Measurements from ENCODE around the gene GALNT18.

The GALNT18 gene

DNA sequence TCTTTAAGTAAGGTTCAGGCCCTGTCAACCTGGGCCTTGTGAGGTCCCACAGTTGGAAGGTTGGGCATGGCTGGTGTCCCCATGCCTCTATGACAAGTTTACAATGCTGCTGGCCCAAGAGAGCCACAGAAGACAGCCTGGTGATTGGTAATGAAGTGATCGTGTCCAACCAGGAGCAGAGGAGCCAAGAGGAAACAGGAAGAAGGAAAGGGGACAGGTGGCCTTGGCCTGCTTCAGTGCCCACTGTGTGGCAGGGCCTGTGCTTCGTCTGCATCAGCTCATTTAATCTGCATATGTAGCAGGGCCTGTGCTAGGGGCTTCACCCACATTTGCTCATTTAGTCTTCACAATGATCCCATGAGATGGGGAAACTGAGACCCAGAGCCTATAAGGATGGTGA lies 226.7 kb downstream of the GALNT18 start:
- Histone ChIP-seq H2BK5ac (ENCODE audit: low read length) (no peak overlapping the region), H3K4ac (ENCODE audit: low read length) (no peak overlapping the region), H2BK12ac (ENCODE audit: low read length) (no peak overlapping the region), H3K4me1 (ENCODE audit: control insufficient read depth in 2 of 2, insufficient read depth in 1 of 2, low read depth in 1 of 2, low read length in 2 of 2) (peaks cover 0 to 1% of the 10 kb centered on the region in 2 donors), H3K23ac (ENCODE audit: low read depth, low read length, poor library complexity) (no peak overlapping the region), H3K4me3 (ENCODE audit: low read length in 2 of 2) (no peak overlapping the region), H2AK5ac (ENCODE audit: low read depth, low read length) (no peak overlapping the region), H2BK120ac (ENCODE audit: low read depth, low read length) (no peak overlapping the region), H2BK15ac (ENCODE audit: low read length) (no peak overlapping the region), H4K91ac (ENCODE audit: low read depth, low read length, poor library complexity) (no peak overlapping the region), H3K27ac (replicated peaks; ENCODE audit: low read length) (no peak overlapping the region), H3K14ac (ENCODE audit: low read length) (no peak overlapping the region), H3K9ac (ENCODE audit: low read depth, low read length, poor library complexity) (no peak overlapping the region), H3K4me2 (ENCODE audit: insufficient read depth, low read length, poor library complexity, severe bottlenecking) (no peak overlapping the region), H3K27me3 (ENCODE audit: control insufficient read depth in 3 of 3, insufficient read depth in 3 of 3, low read depth in 1 of 3, low read length in 3 of 3) (no peaks in the 10 kb centered on the region), H3K36me3 (replicated peaks in 1 of 2; ENCODE audit: control insufficient read depth in 2 of 2, insufficient read depth in 2 of 2, low read length in 2 of 2) (no peaks in the 10 kb centered on the region), H3K79me1 (ENCODE audit: low read depth, low read length) (no peaks in the 10 kb centered on the region), H2AFZ (ENCODE audit: low read length) (no peak overlapping the region), H4K8ac (ENCODE audit: low read depth, low read length) (no peak overlapping the region), H3K9me3 (replicated peaks in 1 of 2; ENCODE audit: control insufficient read depth in 2 of 2, insufficient read depth in 1 of 2, low read depth in 1 of 2, low read length in 2 of 2) (no peaks in the 10 kb centered on the region), H3K18ac (ENCODE audit: low read length) (no peak overlapping the region)
- WGBS, 2 donors (ENCODE audit: extremely low coverage in 2 of 2, insufficient read length in 2 of 2, insufficient replicate concordance in 1 of 2), result no CpG with 5 or more reads among the region's 2 CpGs
- no peak for DNase-seq (ENCODE audit: low spot score)

DNA sequence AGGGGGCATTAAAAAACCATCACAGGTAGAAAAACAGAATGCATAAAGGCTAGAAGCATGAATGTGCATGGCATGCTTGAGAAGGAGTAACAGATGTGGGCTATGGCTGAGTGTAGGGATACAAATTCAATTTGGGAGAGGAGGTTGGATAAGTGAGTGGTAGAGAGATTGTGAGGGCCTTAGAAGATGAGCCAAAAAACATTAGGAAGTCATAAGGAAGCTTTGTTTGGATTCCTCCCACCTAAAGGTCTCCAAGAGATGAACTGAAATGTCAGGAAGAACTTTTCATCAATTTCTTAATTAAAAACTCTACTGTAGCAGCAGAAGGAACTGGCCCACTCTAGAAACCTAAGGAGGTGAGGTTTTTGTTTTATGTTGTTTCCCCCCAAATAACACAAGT lies 227.6 kb downstream of the GALNT18 start:
- H3K79me1 ChIP-seq (ENCODE audit: low read depth, low read length), result no peaks in the 10 kb centered on the region
- H2AFZ ChIP-seq (ENCODE audit: low read length), result no peak overlapping the region
- H3K9me3 ChIP-seq (replicated peaks in 1 of 2; ENCODE audit: control insufficient read depth in 2 of 2, insufficient read depth in 1 of 2, low read depth in 1 of 2, low read length in 2 of 2), result no peaks in the 10 kb centered on the region
- no peak overlapping the region for H3K9ac ChIP-seq (ENCODE audit: low read depth, low read length, poor library complexity)
- no peak overlapping the region for H2BK15ac ChIP-seq (ENCODE audit: low read length)
- H3K27ac ChIP-seq (replicated peaks; ENCODE audit: low read length), result no peak overlapping the region
- H3K4me2 ChIP-seq (ENCODE audit: insufficient read depth, low read length, poor library complexity, severe bottlenecking), result no peak overlapping the region
- H3K4me1 ChIP-seq (ENCODE audit: control insufficient read depth in 2 of 2, insufficient read depth in 1 of 2, low read depth in 1 of 2, low read length in 2 of 2), result peaks cover 0 to 1% of the 10 kb centered on the region in 2 donors
- H3K14ac ChIP-seq (ENCODE audit: low read length), result no peak overlapping the region
- no peak overlapping the region for H4K8ac ChIP-seq (ENCODE audit: low read depth, low read length)
- no peak overlapping the region for H2BK12ac ChIP-seq (ENCODE audit: low read length)
- H2AK5ac ChIP-seq (ENCODE audit: low read depth, low read length), result no peak overlapping the region
- no peak overlapping the region for H3K18ac ChIP-seq (ENCODE audit: low read length)
- no peak overlapping the region for H3K4ac ChIP-seq (ENCODE audit: low read length)
- H2BK120ac ChIP-seq (ENCODE audit: low read depth, low read length), result no peak overlapping the region
- no peak overlapping the region for H4K91ac ChIP-seq (ENCODE audit: low read depth, low read length, poor library complexity)
- H3K4me3 ChIP-seq (ENCODE audit: low read length in 2 of 2), result no peak overlapping the region
- H3K23ac ChIP-seq (ENCODE audit: low read depth, low read length, poor library complexity), result no peak overlapping the region
- H3K27me3 ChIP-seq (ENCODE audit: control insufficient read depth in 3 of 3, insufficient read depth in 3 of 3, low read depth in 1 of 3, low read length in 3 of 3), result no peaks in the 10 kb centered on the region
- no peak overlapping the region for H2BK5ac ChIP-seq (ENCODE audit: low read length)
- no peaks in the 10 kb centered on the region for H3K36me3 ChIP-seq (replicated peaks in 1 of 2; ENCODE audit: control insufficient read depth in 2 of 2, insufficient read depth in 2 of 2, low read length in 2 of 2)
- no peak for DNase-seq (ENCODE audit: low spot score)

DNA sequence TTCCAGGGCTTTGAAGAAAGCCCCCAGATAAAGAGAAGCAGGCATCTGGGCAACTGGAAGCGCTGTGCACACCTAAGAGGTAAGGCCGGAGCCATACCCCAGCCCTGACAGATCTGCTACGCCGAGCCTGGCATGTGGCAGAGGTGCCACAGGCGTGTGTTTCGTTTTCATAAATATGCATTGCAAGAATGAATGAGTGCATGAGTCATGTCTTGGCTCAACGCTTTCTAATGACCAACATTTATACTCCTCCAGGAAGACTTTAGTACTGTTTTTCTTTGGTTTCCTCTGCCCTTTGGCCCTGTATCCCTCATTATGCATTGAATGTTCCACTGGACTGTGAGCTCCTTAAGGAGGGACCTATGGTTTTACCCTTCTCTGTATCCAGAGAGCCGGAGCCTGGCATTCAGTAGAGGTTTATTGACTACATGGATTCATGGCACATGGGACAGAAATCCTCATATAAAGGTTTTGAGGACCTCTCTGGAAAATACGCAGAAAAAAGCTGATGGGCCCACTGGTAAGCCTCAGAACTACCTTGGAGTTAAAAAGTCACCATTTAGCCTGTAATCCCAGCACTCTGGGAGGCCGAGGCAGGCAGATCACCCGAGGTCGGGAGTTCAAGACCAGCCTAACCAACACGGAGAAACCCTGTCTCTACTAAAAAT lies 229.9 kb downstream of the GALNT18 start:
- no peak overlapping the region for H4K91ac ChIP-seq (ENCODE audit: low read depth, low read length, poor library complexity)
- H3K36me3 ChIP-seq (replicated peaks in 1 of 2; ENCODE audit: control insufficient read depth in 2 of 2, insufficient read depth in 2 of 2, low read length in 2 of 2), result no peaks in the 10 kb centered on the region
- WGBS, 2 donors (ENCODE audit: extremely low coverage in 2 of 2, insufficient read length in 2 of 2, insufficient replicate concordance in 1 of 2), result no CpG with 5 or more reads among the region's 13 CpGs
- H3K9me3 ChIP-seq (replicated peaks in 1 of 2; ENCODE audit: control insufficient read depth in 2 of 2, insufficient read depth in 1 of 2, low read depth in 1 of 2, low read length in 2 of 2), result no peaks in the 10 kb centered on the region
- H3K4me3 ChIP-seq (ENCODE audit: low read length in 2 of 2), result no peak overlapping the region
- no peaks in the 10 kb centered on the region for H3K27me3 ChIP-seq (ENCODE audit: control insufficient read depth in 3 of 3, insufficient read depth in 3 of 3, low read depth in 1 of 3, low read length in 3 of 3)
- H3K27ac ChIP-seq (replicated peaks; ENCODE audit: low read length), result no peak overlapping the region
- no peak overlapping the region for H2BK5ac ChIP-seq (ENCODE audit: low read length)
- no peak overlapping the region for H3K4ac ChIP-seq (ENCODE audit: low read length)
- no peak overlapping the region for H2BK15ac ChIP-seq (ENCODE audit: low read length)
- H3K4me2 ChIP-seq (ENCODE audit: insufficient read depth, low read length, poor library complexity, severe bottlenecking), result no peak overlapping the region
- no peak overlapping the region for H3K14ac ChIP-seq (ENCODE audit: low read length)
- no peaks in the 10 kb centered on the region for H3K79me1 ChIP-seq (ENCODE audit: low read depth, low read length)
- no peak overlapping the region for H3K9ac ChIP-seq (ENCODE audit: low read depth, low read length, poor library complexity)
- no peak overlapping the region for H3K18ac ChIP-seq (ENCODE audit: low read length)
- no peak overlapping the region for H4K8ac ChIP-seq (ENCODE audit: low read depth, low read length)
- H2BK12ac ChIP-seq (ENCODE audit: low read length), result no peak overlapping the region
- no peak overlapping the region for H2BK120ac ChIP-seq (ENCODE audit: low read depth, low read length)
- no peak overlapping the region for H2AFZ ChIP-seq (ENCODE audit: low read length)
- peaks cover 0 to 3% of the 10 kb centered on the region in 2 donors for H3K4me1 ChIP-seq (ENCODE audit: control insufficient read depth in 2 of 2, insufficient read depth in 1 of 2, low read depth in 1 of 2, low read length in 2 of 2)
- no peak overlapping the region for H2AK5ac ChIP-seq (ENCODE audit: low read depth, low read length)
- no peak for DNase-seq (ENCODE audit: low spot score)
- H3K23ac ChIP-seq (ENCODE audit: low read depth, low read length, poor library complexity), result no peak overlapping the region

DNA sequence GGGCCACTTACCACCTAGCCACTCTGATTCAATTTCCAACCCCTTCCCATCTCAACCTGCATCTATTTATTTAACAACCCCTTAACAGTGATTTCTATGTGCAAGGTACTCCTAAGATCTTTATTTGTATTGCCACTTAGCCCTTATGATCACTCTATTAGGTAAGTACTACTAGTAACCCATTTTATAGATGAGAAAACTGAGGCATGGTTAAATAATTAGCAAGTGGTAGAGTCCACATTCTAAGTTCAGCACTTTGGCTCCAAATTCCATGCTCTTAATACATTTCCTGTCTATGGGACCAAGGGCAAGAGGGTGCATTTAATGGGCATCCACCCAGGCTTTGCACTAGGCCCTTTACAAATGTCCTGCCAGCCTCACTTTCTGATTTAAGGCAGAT lies 230.6 kb downstream of the GALNT18 start:
- Histone ChIP-seq H2BK15ac (ENCODE audit: low read length) (no peak overlapping the region), H3K18ac (ENCODE audit: low read length) (no peak overlapping the region), H3K4me1 (ENCODE audit: control insufficient read depth in 2 of 2, insufficient read depth in 1 of 2, low read depth in 1 of 2, low read length in 2 of 2) (peaks cover 0 to 3% of the 10 kb centered on the region in 2 donors), H4K8ac (ENCODE audit: low read depth, low read length) (no peak overlapping the region), H3K27ac (replicated peaks; ENCODE audit: low read length) (no peak overlapping the region), H3K9ac (ENCODE audit: low read depth, low read length, poor library complexity) (no peak overlapping the region), H3K23ac (ENCODE audit: low read depth, low read length, poor library complexity) (no peak overlapping the region), H2BK120ac (ENCODE audit: low read depth, low read length) (no peak overlapping the region), H2BK12ac (ENCODE audit: low read length) (no peak overlapping the region), H3K9me3 (replicated peaks in 1 of 2; ENCODE audit: control insufficient read depth in 2 of 2, insufficient read depth in 1 of 2, low read depth in 1 of 2, low read length in 2 of 2) (no peaks in the 10 kb centered on the region), H2AFZ (ENCODE audit: low read length) (no peak overlapping the region), H3K4me3 (ENCODE audit: low read length in 2 of 2) (no peak overlapping the region), H3K36me3 (replicated peaks in 1 of 2; ENCODE audit: control insufficient read depth in 2 of 2, insufficient read depth in 2 of 2, low read length in 2 of 2) (no peaks in the 10 kb centered on the region), H3K14ac (ENCODE audit: low read length) (no peak overlapping the region), H4K91ac (ENCODE audit: low read depth, low read length, poor library complexity) (no peak overlapping the region), H2AK5ac (ENCODE audit: low read depth, low read length) (no peak overlapping the region), H2BK5ac (ENCODE audit: low read length) (no peak overlapping the region), H3K4me2 (ENCODE audit: insufficient read depth, low read length, poor library complexity, severe bottlenecking) (no peak overlapping the region), H3K4ac (ENCODE audit: low read length) (no peak overlapping the region), H3K79me1 (ENCODE audit: low read depth, low read length) (no peaks in the 10 kb centered on the region), H3K27me3 (ENCODE audit: control insufficient read depth in 3 of 3, insufficient read depth in 3 of 3, low read depth in 1 of 3, low read length in 3 of 3) (no peaks in the 10 kb centered on the region)
- no peak for DNase-seq (ENCODE audit: low spot score)

Data from neuronal stem cell (in vitro differentiated cells).